Right atrium auricular region (tissue), 2 donors: ENCODE results near the gene ZNG1B. TPM values are rescaled to one million over a fixed set of nuclear protein-coding genes. Genes with fewer than 3 reads are reported as not detected.
"Not testable (repeated sequence)": the region's sequence is repeated elsewhere in the genome, so short reads cannot be mapped to it uniquely, and the experiment has no call there.

Experiments used
- DNase-seq: peaks from one replicate; pipeline ENCODE4 v3.0.0-alpha.2; 2019; ENCODE audit warnings: low spot score
- H3K27ac ChIP-seq, 2 donors: fragments of 200-600 bp; sonication (generic); 1 replicate in 1 of 2; 2 replicates in 1 of 2; pipeline ENCODE4 v1.5.1; 2016 to 2019
- H3K27me3 ChIP-seq, 2 donors: fragments of 200-600 bp; sonication (generic); one replicate each; pipeline versions ENCODE4 v1.5.1 to v1.6.0; 2017 to 2019
- H3K36me3 ChIP-seq: fragments of 200-600 bp; sonication (generic); one replicate; pipeline ENCODE4 v1.5.1; 2016
- H3K4me1 ChIP-seq, 2 donors: fragments of 200-600 bp; sonication (generic); one replicate each; pipeline versions ENCODE4 v1.5.1 to v1.6.0; 2017 to 2019
- H3K4me3 ChIP-seq, 2 donors: fragments of 200-600 bp; sonication (generic); 1 replicate in 1 of 2; 2 replicates in 1 of 2; pipeline ENCODE4 v1.5.1; 2017 to 2019; ENCODE audit warnings: mild to moderate bottlenecking in 1 of 2, moderate library complexity in 1 of 2
- H3K9me3 ChIP-seq, 2 donors: fragments of 200-600 bp; sonication (generic); one replicate each; pipeline ENCODE4 v1.5.1; 2019
- total RNA-seq, 2 donors: library from RNA; depleted of rRNA; stranded (reverse); fragments of >200 nt; gene quantifications; one replicate each; pipeline ENCODE4 v1.1.0, GENCODE V29; 2016

The ZNG1B gene
- total RNA-seq, 2 donors from 2014 or later = 19.8 to 22.2 TPM

DNA sequence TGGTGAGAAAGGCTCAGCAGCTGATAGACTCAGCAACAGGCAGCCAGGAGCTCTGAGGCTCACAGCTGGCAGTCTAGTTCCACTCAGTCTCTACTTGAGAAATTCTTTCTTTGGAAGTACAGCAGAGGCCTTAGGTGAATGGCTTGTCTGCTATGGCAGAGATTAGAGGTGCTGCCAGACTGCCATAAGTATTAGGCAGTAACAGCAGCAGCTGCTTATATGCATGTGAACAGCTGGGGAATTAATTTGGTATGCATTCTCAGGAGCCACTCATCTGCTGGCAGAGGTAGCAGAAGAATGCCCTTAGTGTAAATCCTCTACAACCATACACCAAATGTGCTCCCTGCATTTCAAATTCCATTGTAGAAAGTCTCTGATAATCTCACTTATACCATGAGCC lies 28.3 kb downstream of the ZNG1B start:
- H3K27ac ChIP-seq, H3K4me1 ChIP-seq, H3K4me3 ChIP-seq, H3K27me3 ChIP-seq, H3K9me3 ChIP-seq, DNase-seq, H3K36me3 ChIP-seq: not testable (repeated sequence)

DNA sequence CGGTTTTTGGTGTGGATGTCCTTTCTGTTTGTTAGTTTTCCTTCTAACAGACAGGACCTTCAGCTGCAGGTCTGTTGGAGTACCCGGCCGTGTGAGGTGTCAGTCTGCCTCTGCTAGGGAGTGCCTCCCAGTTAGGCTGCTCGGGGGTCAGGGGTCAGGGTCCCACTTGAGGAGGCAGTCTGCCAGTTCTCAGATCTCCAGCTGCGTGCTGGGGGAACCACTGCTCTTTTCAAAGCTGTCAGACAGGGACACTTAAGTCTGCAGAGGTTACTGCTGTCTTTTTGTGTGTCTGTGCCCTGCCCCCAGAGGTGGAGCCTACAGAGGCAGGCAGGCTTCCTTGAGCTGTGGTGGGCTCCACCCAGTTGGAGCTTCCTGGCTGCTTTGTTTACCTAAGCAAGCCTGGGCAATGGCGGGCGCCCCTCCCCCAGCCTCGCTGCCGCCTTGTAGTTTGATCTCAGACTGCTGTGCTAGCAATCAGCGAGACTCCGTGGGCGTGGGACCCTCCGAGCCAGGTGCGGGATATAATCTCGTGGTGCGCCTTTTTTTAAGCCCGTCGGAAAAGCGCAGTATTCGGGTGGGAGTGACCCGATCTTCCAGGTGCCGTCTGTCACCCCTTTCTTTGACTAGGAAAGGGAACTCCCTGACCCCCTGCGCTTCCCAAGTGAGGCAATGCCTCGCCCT lies 39.3 kb downstream of the ZNG1B start:
- H3K27me3 ChIP-seq, H3K9me3 ChIP-seq, DNase-seq, H3K4me1 ChIP-seq, H3K4me3 ChIP-seq, H3K36me3 ChIP-seq, H3K27ac ChIP-seq: not testable (repeated sequence)

DNA sequence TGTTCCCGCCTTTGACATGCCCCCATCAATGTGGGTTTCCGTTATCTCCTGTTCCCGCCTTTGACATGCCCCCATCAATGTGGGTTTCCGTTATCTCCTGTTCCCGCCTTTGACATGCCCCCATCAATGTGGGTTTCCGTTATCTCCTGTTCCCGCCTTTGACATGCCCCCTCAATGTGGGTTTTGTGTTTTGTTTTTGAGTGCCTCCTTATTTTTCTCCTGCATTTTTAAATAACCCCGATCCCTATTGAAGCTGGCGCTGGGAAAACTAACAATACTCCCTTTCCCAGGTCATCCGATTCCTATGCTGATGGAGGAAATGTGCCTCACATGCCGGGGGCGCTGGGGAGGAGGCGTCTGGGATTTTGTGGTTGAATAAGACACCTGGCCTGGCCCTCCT lies 59.0 kb downstream of the ZNG1B start:
- H3K27me3 ChIP-seq, H3K36me3 ChIP-seq, H3K4me3 ChIP-seq, DNase-seq, H3K27ac ChIP-seq, H3K4me1 ChIP-seq, H3K9me3 ChIP-seq: not testable (repeated sequence)

DNA sequence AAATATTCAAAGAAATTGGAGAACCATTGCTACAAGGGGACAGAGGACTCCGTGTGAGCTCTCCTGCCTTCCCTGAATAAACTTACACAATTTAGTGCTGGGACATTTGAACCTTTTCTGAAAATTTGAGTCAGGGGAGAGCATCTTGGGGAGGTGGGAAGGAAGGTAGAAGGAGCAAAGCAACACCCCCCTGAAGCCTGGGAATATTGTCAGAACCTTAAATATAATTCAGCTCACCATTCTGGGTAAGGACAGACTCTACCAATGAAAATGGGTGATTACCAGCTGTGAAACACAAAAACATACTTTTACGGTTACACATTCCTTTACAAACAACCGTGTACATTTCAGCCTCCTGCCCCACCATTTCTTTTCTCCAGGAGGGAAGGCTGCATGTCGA lies 60.9 kb downstream of the ZNG1B start, which contains the start of gene FOXD4L1:
TSS of gene FOXD4L1 (plus strand) at position 301 of the 400 bp plus-strand sequence. CDS start 592 bp downstream, outside the sequence.
- not testable (repeated sequence) for DNase-seq, H3K9me3 ChIP-seq, H3K36me3 ChIP-seq, H3K4me1 ChIP-seq, H3K27ac ChIP-seq, H3K4me3 ChIP-seq
- H3K27me3 ChIP-seq = peaks cover 0 to 17% of the 10 kb centered on the region in 2 donors

DNA sequence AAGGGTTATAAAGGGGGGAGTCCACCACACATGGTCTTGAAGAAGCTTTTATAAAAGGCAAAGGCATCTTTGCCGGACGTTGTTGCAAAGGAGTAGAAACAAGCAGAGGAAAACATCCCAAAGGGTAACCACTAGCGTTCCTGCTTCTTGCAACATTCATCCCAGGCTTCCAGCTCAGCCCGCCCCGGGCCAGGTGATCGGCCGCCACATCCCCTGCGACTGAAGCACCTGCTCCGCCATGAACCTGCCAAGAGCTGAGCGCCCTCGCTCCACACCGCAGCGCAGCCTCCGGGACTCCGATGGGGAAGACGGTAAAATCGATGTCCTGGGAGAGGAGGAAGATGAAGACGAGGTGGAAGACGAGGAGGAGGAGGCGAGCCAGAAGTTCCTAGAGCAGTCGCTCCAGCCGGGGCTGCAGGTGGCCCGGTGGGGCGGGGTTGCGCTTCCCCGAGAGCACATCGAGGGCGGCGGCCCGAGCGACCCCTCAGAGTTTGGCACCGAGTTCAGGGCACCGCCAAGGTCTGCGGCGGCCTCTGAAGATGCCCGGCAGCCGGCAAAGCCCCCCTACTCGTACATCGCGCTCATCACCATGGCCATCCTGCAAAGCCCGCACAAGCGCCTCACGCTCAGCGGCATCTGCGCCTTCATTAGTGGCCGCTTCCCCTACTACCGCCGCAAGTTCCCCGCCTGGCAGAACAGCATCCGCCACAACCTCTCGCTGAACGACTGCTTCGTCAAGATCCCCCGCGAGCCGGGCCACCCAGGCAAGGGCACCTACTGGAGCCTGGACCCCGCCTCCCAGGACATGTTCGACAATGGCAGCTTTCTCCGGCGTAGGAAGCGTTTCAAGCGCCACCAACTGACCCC lies 61.8 kb downstream of the ZNG1B start:
- not testable (repeated sequence) for H3K4me3 ChIP-seq
- peaks cover 0 to 26% of the 10 kb centered on the region in 2 donors for H3K27me3 ChIP-seq

DNA sequence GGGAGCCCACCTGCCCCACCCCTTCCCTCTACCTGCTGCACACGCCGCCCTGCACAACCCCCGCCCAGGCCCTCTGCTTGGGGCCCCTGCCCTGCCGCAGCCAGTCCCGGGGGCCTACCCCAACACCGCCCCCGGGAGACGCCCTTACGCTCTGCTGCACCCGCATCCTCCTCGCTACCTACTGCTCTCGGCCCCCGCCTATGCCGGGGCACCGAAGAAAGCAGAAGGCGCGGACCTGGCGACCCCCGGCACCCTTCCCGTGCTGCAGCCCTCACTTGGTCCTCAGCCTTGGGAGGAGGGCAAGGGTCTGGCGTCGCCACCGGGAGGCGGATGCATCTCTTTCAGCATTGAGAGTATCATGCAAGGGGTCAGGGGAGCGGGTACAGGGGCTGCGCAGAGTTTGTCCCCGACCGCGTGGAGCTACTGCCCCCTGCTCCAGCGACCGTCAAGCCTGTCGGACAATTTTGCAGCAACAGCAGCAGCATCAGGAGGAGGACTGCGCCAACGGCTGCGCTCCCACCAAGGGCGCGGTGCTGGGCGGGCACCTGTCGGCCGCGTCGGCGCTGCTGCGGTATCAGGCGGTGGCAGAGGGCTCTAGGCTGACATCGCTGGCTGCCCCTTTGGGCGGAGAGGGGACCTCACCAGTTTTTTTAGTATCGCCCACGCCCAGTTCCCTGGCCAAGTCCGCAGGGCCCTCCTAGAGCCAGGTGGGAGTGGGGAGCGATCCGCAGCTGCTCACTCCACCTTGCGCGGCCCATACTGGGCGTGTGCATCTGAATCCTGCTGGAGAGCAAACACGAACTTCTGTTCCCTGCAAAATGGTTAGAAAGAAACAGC lies 62.6 kb downstream of the ZNG1B start:
- H3K27me3 ChIP-seq = peaks cover 0 to 27% of the 10 kb centered on the region in 2 donors
- H3K4me1 ChIP-seq, H3K4me3 ChIP-seq, H3K9me3 ChIP-seq, H3K36me3 ChIP-seq, H3K27ac ChIP-seq, DNase-seq: not testable (repeated sequence)

More for the DNA sequence above, 61.8 kb downstream of the ZNG1B start:
- not testable (repeated sequence) for H3K4me1 ChIP-seq, H3K9me3 ChIP-seq, H3K36me3 ChIP-seq, DNase-seq, H3K27ac ChIP-seq

DNA sequence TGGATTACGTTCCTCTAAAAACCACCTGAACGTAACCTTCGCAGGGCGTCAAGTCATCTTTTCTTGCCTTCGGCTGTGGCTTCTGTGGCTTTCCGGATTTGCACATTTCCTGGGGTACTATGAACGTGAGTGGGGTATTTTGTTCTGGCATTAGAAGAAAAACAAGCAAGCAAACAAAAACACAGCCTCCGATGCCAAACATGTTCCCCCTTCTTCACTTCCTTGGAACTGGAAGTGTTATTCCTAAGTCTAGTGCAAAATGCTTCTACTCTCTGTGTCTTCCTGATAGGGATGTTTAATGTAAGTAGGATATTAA lies 63.2 kb downstream of the ZNG1B start:
- H3K4me1 ChIP-seq, DNase-seq, H3K4me3 ChIP-seq, H3K9me3 ChIP-seq, H3K27ac ChIP-seq, H3K36me3 ChIP-seq: not testable (repeated sequence)
- peaks cover 0 to 27% of the 10 kb centered on the region in 2 donors for H3K27me3 ChIP-seq

DNA sequence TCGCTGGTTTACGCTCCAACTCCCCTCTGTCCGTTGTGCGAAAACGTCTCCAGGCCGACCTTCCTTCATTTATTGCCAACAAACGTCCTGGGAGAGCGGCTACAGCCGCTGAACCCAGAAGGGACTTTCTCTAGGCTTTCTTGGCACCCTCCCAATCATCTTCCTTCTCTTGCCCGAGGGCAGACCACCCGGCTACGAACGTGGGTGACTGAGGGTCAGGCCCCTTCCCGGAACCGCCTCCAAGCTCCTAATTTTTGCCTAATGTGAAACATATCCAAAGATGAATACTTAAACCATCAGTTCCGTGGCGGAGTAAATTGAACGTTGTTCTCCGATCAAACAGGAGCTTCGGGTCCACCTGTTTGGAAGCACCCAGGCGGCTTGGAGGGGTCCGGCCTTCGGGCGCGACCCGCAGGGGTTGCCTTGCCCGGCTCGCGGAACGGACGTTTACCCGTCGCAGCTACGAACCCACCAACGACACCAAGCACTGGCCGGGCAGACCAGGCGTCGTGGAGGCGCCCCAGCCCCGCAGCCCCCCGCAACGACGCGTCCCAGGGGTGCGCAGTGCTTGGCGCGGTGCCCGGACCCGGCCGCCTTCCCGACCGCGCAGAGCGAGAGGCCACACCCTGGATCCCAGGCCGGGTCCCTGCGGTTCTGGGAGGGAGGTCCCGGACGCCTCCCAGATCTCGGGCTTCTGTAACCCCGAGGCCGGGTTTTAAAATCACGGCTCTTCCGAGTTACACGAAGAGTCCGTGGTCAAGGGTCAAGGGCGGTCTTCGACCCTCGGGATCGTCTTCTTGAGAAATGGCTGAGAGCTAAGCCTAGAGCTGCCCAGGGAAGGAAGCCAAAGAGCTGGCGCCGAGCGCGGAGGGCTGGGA lies 65.0 kb downstream of the ZNG1B start:
- H3K4me1 ChIP-seq, H3K36me3 ChIP-seq, H3K27ac ChIP-seq, H3K9me3 ChIP-seq, DNase-seq: not testable (repeated sequence)
- Histone ChIP-seq H3K27me3 (peaks cover 0 to 27% of the 10 kb centered on the region in 2 donors), H3K4me3 (peak overlapping the region; percentile 17 to 30)

DNA sequence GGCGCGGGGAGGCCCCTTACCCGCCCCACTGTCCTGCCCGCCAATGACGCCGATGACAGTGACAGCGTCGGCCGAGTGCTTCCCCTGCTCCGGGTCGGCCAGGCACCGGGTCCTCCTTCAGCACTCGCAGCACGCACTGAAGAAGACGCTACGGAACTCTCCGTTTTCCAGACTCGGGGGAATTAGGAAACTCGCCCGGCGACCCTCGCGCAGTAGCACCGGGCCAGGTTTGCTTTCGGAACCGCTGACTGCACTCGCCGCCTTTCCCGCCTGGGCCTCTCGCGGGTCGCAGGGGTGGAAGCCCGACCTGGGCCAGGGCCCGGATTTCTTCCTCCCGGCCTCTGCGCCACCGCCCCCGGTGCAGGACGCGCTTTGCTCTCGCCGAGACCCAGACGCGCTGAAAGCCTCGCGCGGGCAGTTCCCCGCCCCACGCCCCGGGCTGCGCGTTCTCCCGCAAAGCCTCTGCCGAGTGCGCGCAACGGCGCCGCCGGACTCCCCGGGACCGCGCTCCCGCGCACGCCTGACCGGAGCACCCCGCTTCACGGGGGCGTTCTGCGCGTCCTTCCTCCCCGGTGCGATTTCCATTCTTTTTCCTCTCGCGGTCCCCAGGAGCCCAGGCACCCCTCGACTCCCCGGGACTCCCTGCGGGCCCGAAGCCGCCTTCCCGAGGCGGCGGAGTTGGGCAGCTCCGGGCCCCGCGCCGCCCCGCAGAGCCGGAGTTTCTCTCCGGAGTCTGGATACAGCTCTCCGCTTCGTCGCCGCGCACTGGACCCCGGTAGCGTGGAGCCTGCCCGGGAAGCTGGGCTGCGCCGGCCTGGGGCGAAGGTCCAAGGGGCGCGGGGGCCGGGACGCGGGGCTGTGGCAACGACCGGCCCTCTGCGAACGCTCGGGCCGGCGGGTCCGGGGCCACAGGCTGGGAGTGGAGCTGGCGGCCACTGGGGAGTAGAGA lies 65.9 kb downstream of the ZNG1B start:
- DNase-seq, H3K9me3 ChIP-seq, H3K27ac ChIP-seq: not testable (repeated sequence)

DNA sequence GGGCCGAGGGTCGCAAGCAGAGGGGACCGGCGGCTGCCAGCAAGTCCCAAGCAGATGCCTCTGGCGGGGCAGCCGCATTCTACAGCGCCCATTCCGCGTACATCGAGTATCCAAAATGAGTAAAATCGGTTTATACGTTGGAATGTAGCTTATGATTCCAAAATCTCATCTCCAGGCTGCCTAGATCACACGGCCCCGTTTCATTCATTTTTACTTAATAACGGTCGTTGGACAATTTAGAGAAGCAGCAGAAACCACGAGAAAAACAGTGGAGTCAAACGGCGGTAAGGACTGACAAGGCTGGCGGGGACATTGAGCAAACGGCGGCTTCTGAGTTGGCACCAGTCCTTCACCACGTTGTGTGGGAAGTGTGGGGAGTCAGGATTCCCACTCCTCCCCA lies 66.6 kb downstream of the ZNG1B start:
- H3K9me3 ChIP-seq, H3K4me3 ChIP-seq, DNase-seq, H3K36me3 ChIP-seq, H3K27ac ChIP-seq, H3K4me1 ChIP-seq: not testable (repeated sequence)
- H3K27me3 ChIP-seq = peaks cover 0 to 33% of the 10 kb centered on the region in 2 donors

More for the DNA sequence above, 65.9 kb downstream of the ZNG1B start:
- not testable (repeated sequence) for H3K4me1 ChIP-seq, H3K36me3 ChIP-seq
- peaks cover 0 to 33% of the 10 kb centered on the region in 2 donors for H3K27me3 ChIP-seq
- H3K4me3 ChIP-seq = peak overlapping the region; percentile 30 to 35

DNA sequence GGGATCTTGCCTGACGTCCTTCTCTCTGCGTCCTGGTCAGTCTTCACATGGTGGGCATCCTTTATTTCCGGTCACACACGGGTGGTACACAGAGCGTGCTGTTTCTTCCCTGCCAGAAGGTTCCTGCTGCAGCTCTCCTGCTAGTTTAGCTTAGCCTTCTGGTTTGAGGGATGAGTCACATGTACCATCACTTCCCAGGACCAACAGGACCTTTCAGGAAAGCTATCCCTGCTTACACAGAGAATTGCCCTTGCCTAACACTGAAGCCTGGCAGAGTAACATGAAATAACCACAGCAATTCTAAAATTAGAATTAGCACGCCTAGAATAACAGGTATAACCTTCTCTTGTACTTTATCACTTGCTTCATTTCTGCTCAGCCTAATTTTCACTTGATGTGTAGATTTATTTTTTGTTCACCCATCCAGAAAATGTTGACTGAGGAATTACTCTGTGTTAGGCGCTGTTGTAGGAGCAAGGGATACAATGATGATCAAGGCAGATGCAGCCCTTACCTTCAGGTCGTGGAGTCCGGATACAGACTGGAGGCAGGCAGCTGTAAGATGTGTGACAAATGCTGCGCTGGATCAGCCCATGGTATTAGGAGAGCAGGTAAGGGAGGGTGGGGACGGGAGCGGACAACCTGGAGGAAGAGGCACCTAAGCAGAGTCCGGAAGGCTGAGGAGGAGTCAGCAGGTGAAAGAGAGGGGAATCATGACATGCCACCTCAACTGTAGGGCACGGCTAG lies 70.1 kb downstream of the ZNG1B start:
- not testable (repeated sequence) for H3K4me1 ChIP-seq, H3K4me3 ChIP-seq, H3K36me3 ChIP-seq, DNase-seq, H3K27ac ChIP-seq, H3K9me3 ChIP-seq
- H3K27me3 ChIP-seq = peaks cover 0 to 18% of the 10 kb centered on the region in 2 donors

DNA sequence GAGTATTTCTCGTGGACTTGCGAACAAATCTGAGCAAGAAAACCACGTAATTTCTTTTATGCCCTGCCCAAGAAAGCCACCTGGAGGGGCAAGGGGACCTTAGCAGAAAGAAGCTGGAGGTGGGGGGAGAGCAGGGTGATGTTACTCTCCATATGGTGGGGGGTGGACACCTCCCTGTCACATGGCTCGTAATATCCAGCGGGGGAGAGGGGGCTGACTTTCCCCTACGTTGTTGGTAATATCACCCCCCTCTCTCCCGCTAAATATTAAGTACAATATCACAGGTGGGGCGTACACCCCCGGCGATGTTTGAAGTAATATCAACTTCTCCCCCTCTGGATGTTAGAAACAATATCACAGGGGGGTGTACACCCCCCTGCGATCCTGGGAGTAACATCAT lies 70.7 kb downstream of the ZNG1B start:
- not testable (repeated sequence) for DNase-seq, H3K36me3 ChIP-seq, H3K9me3 ChIP-seq, H3K27ac ChIP-seq, H3K4me1 ChIP-seq, H3K4me3 ChIP-seq
- H3K27me3 ChIP-seq = peaks cover 0 to 17% of the 10 kb centered on the region in 2 donors
